ENCODE data around the gene SPATA21. TPM values are rescaled to one million over a fixed set of nuclear protein-coding genes. Genes with fewer than 3 reads are reported as not detected.
A peak's percentile ranks its signal among the peaks of the same experiment; 100 is the strongest.

The SPATA21 gene
- total RNA-seq, 3 donors from 2014 or later (not counting 1 experiment from before 2014, with no cell fraction given): 0.35 to 0.55 (median 0.36) TPM

- peak overlapping the region; percentile 71 to 87 for H3K27ac Mint-ChIP-seq
- intact Hi-C loops (cut with micrococcal nuclease): no loop called here
Observed at GRCh38 chr1:16420424-16421118, 16.7 kb downstream of the SPATA21 start.

GRCh38 chr1:16418823-16419425 is 18.3 kb downstream of the SPATA21 start:
- ATAC-seq (no peak), DNase-seq (no peak)
- H3K27me3 ChIP-seq (ENCODE audit: control insufficient read depth, insufficient read depth, low read length): no peaks in the 10 kb centered on the region
- H3K27ac Mint-ChIP-seq: peak overlapping the region; percentile 71 to 87
- no peaks in the 10 kb centered on the region for H3K9me3 ChIP-seq (ENCODE audit: control insufficient read depth, insufficient read depth, low read length)
- H3K4me1 ChIP-seq (ENCODE audit: control insufficient read depth, insufficient read depth, low read length): peaks cover 25% of the 10 kb centered on the region
- no peak for TF ChIP-seq CTCF (IDR thresholded peaks at IDR 0.05)
- H3K4me3 ChIP-seq (ENCODE audit: low read length): no peak overlapping the region
- peak overlapping the region; percentile 80 for H3K4me3 Mint-ChIP-seq
- H3K27me3 Mint-ChIP-seq (ENCODE audit: low read depth in 2 of 2): no peaks in the 10 kb centered on the region
- 92% methylated on average over 7 of the region's 7 CpGs for WGBS (ENCODE audit: insufficient coverage)
- peaks cover 28 to 31% of the 10 kb centered on the region in 2 donors for H3K4me1 Mint-ChIP-seq
- H3K27ac ChIP-seq (ENCODE audit: low read length): no peak overlapping the region
- no peaks in the 10 kb centered on the region for H3K36me3 Mint-ChIP-seq
- intact Hi-C loops (cut with micrococcal nuclease): no loop called here
- H3K36me3 ChIP-seq (ENCODE audit: control insufficient read depth, insufficient read depth, low read length): no peaks in the 10 kb centered on the region
- no peaks in the 10 kb centered on the region for H3K9me3 Mint-ChIP-seq

More at GRCh38 chr1:16420424-16421118, 16.7 kb downstream of the SPATA21 start:
- Mint-ChIP-seq H3K4me3 (peak overlapping the region; percentile 80), H3K36me3 (no peaks in the 10 kb centered on the region), H3K4me1 (peaks cover 28 to 31% of the 10 kb centered on the region in 2 donors), H3K9me3 (no peaks in the 10 kb centered on the region), H3K27me3 (ENCODE audit: low read depth in 2 of 2) (no peaks in the 10 kb centered on the region)
- H3K27ac ChIP-seq (ENCODE audit: low read length): peak overlapping the region; percentile 46
- no peaks in the 10 kb centered on the region for H3K9me3 ChIP-seq (ENCODE audit: control insufficient read depth, insufficient read depth, low read length)
- DNase-seq (peak; percentile 35 to 77), ATAC-seq (peak; percentile 85 to 97 (median 96))
- TF ChIP-seq CTCF (IDR thresholded peaks at IDR 0.05): no peak
- WGBS (ENCODE audit: insufficient coverage): 38% methylated on average over 9 of the region's 9 CpGs
- no peaks in the 10 kb centered on the region for H3K36me3 ChIP-seq (ENCODE audit: control insufficient read depth, insufficient read depth, low read length)
- H3K4me3 ChIP-seq (ENCODE audit: low read length): no peak overlapping the region
- peaks cover 25% of the 10 kb centered on the region for H3K4me1 ChIP-seq (ENCODE audit: control insufficient read depth, insufficient read depth, low read length)
- H3K27me3 ChIP-seq (ENCODE audit: control insufficient read depth, insufficient read depth, low read length): no peaks in the 10 kb centered on the region

GRCh38 chr1:16413191-16413590 is 24.0 kb downstream of the SPATA21 start:
- no peak overlapping the region for H3K27ac ChIP-seq (ENCODE audit: low read length)
- WGBS (ENCODE audit: insufficient coverage): 95% methylated on average over 3 of the region's 3 CpGs
- no peak for DNase-seq
- no peak overlapping the region for H3K4me3 ChIP-seq (ENCODE audit: low read length)
- no peak for ATAC-seq
- Mint-ChIP-seq H3K4me3 (no peak overlapping the region), H3K36me3 (no peaks in the 10 kb centered on the region), H3K9me3 (no peaks in the 10 kb centered on the region), H3K27me3 (ENCODE audit: low read depth in 2 of 2) (peaks cover 0 to 4% of the 10 kb centered on the region in 2 donors), H3K27ac (no peak overlapping the region), H3K4me1 (no peaks in the 10 kb centered on the region)
- H3K36me3 ChIP-seq (ENCODE audit: control insufficient read depth, insufficient read depth, low read length): no peaks in the 10 kb centered on the region
- TF ChIP-seq CTCF (IDR thresholded peaks at IDR 0.05): no peak
- H3K27me3 ChIP-seq (ENCODE audit: control insufficient read depth, insufficient read depth, low read length): no peaks in the 10 kb centered on the region
- H3K9me3 ChIP-seq (ENCODE audit: control insufficient read depth, insufficient read depth, low read length): no peaks in the 10 kb centered on the region
- H3K4me1 ChIP-seq (ENCODE audit: control insufficient read depth, insufficient read depth, low read length): no peaks in the 10 kb centered on the region
- intact Hi-C loops (cut with micrococcal nuclease): no loop called here

Data from natural killer cell (primary cell).